Mucosa of gallbladder (tissue), 1 donor: Measurements from ENCODE around the gene XPNPEP1. TPM values are rescaled to one million over a fixed set of nuclear protein-coding genes. Genes with fewer than 3 reads are reported as not detected.
A peak's percentile ranks its signal among the peaks of the same experiment; 100 is the strongest.

Experiments used
- DNase-seq: peaks from one replicate; pipeline ENCODE4 v3.0.0-alpha.2; 2020; ENCODE audit warnings: low spot score
- total RNA-seq: library from RNA; stranded (reverse); gene quantifications from one replicate; pipeline ENCODE4 v1.2.1, GENCODE V29; 2021
- donor health status: DM: no; HTN: no; CAD: no.

The XPNPEP1 gene
- total RNA-seq: 86.4 TPM

DNA sequence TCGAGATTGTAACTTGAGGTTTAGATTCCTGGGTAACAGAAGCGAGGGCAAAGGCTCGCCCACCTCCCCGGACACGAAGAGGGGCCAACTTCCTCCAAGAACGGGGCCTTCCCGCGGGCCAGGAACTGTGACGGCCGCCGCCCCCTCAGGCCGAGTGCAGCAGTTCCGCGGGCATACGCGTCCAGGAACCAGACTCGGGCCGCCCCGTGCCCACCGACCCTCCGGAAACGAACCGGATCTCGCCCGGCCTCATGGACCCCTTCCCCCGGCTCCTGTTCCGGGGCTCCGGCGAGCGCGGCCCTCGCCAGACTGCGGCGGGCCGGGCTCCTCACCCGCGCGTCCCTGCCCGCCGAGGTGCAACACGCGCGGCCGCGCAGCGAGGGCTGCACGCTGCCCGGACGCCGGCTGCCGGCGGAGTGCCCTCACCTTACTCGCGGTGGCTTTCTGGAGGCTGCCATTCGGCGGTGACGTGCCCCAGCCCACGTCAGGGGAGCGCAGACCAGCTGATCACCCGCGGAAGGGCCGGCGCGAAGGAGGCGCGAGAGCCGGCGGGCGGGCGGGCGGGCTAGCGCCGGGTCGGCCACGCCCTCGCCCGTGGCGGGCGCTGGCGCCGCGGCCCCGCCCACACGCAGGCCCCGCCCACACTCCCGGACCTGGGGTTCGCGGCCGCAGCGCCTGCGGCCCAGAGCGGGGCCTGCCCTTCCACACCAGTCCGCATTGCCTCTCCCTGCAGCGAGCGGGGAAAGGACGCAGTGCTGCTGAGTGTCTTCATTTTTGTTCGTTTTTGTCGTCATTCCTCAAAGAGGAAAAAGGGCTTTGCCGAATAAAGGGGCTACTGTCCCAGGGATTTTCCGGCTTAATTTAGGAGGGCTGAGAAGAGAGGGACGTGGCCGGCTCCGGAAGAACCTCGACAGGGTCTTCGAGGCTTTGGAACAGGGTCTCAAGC is at the start of gene XPNPEP1:
XPNPEP1 (minus strand) TSS at position 536 of the 946 bp plus-strand sequence; CDS start at position 458, 78 bp downstream.
- peak; percentile 91 for DNase-seq

DNA sequence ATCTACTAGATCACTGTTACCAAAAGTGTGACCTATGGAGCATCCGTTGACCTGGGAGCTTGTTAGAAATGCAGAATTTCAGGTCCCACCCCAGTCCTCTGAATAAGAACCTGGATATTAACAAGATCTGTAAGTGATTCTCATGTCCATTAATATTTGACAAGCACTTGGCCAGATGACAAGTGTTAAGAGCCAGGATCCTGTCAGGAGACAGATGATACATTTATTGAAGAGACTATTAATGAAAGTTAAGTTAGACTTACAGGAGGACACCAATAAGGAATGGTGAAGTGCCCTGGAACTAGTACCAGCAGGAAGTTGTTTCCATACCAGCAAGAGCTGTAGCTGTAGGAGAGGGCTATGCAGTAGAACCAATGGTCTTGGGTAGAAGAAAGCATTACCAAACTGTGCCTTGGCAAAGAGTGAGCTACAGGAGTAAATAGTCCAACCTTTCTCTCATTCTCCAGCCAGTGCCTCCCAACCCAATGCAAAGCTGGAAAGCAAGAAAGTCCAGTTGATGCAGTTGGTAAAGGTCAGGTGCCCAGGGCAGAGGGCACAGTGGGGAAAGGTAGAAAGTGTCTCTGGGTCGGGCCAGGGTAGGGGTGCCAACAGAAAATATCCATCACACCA is 49.2 kb upstream of the XPNPEP1 start:
- DNase-seq: peak; percentile 31

DNA sequence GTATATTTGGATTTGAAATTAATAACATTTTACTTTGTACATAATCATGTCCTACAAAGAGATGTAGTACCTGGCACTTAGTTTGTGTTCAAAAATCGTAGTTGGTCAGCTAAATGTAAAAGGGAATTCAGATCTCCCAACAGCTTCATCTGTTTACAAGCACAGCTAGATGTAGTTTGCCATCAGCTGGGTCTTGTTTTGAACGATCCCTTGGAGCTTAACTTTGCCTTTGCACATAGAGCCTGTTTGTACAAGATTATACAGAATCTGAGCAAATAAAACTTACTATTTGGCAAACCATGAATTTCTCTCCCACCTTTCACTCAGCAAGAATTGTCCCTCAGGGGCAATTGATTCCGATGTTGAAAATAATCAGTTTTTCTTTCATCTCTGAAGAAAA is 48.3 kb upstream of the XPNPEP1 start:
- no peak for DNase-seq

DNA sequence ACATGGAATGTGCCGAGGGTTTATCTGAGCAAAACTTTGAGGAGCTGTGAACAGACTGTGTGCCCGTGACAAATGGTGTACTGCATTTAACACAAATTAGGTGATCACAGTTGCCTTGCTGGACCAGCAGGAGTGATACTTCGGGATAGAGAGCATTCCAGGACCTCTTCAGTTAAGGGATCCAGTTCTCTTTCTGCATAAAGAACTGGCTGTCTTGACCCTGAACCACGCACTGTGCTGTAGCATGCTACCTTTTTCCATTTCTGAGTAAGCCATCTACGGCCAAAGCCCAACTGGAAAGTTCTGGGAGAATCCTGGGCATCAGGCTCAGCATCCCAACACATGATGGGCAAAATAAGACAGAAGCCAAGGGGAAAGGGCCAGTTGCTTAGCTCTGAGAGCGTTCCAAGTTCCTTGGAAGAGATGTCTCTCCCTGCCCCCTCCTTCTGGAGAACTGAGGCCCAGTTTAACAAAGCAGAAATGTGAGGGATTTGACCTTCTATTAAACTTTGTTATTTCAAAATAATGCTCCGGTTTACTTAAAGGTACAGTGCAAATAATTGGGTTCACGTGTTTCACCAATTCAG is 46.5 kb upstream of the XPNPEP1 start:
- DNase-seq: no peak

DNA sequence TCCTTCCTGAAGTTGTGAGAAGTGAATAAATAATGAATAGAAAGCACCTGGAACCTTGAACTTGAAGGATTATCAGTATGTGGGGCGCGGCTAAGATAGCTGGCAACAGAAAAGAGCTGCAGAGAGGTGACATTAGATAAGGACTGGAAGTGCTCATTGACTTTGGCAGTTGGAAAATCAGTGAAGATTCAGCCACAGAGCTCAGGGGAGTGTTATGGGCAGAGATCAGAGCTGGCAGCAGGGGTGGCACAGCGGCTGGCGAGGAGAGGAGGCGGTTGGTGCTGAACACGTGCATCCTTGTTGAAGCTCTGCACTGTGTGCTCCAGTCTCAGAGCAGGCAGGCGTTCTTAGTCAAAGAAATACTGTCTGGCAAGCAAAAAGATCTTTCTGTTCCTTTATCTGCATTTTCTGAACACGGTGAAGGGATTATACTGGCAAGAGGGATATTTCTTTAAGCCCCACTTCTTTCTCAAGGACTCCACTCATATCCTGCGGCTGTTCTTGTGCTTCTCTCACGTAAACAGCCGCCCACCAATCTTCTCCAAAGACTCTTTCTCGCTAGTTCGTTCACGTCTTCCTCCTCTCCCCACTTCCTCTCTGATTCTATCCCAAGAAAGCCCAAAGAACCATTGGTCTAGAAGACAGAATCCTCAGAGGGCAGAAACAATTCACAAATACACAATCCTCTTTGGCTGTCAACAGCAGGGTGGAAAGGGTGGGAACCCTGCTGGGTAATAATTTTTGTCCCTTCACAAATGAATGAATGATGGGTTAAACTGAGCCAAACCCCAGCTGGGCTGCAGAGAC is 45.8 kb upstream of the XPNPEP1 start:
- DNase-seq: peak; percentile 76

DNA sequence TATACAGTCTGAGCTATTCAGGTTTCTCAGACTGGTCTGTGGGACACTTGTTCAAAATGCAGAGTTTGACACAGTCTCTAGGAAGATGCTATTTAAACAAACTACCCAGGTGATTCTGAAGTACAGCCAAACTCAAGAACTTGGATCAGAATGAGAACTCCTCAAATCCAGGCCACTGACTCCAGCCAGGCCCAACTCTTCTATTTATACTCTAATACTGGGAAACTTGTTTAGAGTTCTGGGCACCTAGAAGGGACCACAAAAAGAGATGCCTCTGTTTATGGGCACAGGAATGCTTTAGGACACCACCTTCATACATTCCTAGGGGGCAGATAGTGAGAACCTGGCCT is 44.4 kb upstream of the XPNPEP1 start:
- DNase-seq: no peak

DNA sequence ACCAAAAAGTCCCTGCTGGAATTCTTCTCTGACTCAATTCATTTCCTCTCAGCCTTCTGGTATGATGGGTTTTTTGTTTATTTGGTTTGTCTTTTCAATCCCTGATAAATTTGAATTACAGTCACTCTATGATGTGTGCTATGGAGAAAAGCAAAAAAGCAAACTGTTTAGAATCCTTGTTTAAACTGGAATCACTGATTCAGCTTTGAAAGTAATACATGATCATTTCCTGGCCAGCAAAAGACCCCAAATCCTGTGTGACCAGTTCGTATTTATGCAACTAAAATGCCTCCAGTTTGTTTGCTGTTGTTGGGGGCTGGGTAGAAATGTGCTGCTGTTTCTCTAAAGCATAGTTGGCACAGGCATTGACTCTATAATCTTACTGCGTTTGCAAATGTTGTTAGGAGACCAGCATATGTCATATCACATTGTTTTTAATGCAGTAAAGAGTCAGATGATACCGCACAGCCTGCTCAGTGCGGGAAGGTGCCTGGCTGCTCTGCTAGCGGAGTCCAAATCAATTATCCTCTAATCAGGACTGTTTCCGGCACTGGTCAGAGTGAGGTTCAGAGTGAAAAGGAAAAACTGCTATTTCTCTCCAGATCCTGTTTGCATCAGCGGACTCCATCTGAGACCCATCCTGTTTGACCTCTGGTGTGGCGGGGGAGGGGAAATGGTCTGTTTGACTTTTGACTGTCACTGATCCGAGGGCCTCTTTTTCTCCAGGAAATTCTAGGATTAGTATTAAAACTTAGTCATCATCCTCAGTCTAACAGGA is 43.8 kb upstream of the XPNPEP1 start:
- DNase-seq: no peak

DNA sequence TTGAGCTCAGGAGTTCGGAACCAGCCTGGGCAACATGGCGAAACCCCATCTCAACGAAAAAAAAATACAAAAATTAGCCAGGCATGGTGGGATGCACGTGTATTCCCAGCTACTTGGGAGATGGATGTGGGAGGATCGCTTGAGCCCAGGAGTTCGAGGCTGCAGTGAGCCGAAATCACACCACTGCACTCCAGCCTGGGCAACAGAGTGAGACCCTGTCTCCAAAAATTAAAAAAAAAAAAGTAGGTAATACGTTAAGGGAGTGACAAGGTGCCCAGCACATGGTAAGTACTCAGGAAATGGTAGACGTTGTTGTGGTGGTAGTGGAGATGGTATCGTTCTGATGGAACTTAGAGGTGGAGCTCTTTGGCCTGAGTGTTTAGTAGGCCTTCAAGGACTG is 41.0 kb upstream of the XPNPEP1 start:
- DNase-seq: no peak

DNA sequence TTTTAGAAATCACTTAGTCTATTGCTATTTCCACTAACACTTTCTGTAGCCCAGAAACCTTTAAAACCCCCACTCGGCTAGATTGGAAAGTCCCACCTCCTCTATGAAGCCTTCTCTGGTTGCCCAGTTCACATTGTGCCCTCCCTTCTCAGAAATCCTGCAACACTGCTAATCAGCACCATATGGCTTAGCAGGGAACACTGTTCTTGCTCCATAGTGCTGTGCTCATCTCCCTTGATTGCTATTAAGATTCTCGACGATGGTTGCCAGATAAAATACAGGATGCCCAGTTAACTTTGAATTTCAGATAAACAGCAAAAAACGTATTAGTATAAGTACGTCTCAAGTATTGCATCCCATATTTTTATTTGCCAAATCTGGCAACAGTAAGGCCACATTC is 40.1 kb upstream of the XPNPEP1 start:
- DNase-seq: no peak

DNA sequence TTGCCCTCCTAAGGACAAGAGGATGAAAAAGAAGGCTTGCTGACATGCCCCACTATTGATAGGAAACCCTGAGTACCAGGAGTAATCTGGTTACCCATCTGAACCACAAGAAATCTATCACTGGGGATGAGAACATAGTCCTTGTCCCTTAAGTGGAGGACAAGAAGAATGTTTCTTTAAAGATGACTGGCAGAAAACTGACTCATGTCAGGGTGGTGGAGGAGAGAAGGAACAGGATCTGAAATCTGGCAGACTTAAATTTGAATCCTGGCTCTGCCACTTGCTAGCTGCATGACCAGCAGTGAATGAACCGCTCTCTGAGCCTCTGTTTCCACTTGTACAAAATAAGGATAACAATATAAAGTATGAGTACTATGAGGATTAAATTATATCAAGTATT is 38.9 kb upstream of the XPNPEP1 start:
- DNase-seq: no peak

DNA sequence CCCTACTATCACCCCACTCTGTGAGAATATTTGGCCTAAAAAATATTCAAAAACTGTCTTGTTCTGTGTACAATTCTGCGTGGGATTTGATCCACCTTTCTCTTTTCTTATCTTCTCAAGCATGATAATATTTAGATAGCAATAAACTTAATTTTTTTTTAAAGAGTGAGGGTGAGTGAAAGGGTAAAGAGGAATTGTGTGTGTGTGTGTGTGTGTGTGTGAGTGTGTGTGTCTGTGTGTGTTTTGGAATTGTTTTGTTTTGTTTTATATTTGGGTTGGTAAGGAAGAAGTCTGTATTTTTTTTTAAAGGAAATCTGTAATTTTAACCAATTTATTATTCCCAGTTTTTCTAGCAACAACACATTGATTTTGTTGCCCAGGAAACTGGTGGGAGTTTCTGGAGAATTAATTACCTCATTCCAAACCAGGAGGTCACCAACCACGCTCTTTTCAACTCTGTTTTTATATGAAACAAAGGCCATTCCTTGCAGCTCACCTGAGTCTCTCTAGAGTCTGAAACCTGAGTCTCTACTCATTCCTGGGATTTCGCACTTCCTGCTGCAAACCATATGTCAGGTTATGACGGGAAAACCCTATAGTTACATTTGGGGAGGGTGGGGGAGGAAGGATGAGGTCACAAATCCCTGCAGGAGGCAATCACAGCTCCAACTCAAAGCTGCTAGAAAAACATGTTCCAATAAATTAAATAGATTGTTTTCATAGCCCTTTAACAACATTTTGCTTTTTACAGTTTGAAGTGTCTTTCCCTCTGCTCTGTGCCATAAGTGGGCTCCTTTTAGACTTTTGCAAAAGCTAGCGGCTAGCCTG is 38.1 kb upstream of the XPNPEP1 start:
- no peak for DNase-seq

DNA sequence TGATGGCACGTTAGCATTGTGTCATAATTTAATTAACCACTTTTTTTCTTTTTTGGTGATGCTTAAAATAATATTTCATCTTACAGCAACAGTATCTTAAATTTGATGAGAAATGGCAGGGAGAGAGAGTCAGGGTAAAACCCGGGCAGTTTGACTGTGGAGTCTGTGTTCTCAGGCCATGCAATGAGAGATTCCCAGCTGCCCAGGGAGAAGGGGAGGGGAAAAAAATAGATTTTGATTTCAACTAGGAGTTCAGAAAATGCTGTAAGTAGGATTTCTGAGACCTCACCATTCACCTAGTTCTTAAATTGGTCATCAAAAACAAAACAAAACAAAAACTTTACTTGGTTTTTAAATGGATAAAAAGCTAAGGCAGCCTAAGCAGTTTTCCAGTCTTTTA is 37.4 kb upstream of the XPNPEP1 start:
- no peak for DNase-seq

DNA sequence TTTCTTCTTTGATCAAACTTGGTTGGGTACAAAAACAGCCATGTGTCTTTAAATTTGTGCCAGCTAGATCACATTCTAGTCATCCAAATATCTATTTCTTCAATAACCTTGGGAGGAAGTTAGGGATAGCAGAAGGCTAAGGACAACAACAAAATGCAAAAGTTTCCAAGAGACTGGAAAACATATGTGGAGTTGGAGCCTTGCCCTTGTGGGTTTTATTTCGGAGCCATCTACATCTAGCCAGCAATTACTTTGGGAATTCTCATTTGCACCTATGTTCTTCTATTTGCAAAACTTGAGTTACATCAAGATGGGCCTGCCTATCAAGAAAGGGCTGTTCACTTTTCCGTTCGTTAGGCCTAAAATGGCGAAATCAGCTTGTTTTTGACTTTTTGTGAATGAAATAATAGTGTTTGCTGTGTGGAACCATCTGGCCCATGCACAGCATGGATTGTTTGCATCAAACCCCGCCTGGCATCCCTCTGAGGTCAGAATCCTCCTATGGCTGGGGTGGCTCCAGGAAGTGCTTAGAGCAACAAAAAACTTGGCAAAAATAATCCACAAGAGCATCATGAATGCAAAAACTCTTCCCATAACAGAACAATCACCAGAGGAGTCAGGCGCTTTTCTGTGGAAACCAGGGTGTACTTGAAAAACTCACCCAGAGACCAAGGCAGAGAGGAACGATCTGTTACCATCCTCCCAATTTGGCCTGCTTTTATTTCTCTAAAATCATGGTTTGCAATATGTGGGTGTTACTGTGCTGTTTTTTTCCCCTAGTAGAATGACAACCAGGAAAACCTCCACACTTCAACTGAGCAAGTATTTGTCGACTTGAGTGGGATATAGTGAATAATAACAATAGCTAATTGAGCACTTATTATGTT is 36.2 kb upstream of the XPNPEP1 start:
- no peak for DNase-seq

DNA sequence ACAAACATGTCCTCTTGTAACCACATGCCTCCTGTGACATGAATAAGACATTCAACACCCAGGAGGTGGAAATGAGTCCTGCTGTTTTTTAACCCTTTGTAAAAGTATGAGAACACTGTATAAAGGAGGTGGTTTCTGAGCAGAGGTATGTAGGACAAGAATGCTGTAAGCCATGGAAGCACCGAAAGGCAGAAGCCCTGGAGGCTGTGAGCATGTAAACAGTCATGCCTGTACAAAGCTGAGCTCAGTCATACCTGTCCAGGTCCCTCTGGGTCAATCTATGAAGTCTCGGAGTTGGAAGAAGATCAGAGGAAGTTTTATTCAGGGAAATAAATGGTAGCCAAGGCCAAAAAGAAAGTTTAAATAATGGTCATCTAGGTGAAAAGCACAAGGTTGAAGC is 34.7 kb upstream of the XPNPEP1 start:
- DNase-seq: no peak

DNA sequence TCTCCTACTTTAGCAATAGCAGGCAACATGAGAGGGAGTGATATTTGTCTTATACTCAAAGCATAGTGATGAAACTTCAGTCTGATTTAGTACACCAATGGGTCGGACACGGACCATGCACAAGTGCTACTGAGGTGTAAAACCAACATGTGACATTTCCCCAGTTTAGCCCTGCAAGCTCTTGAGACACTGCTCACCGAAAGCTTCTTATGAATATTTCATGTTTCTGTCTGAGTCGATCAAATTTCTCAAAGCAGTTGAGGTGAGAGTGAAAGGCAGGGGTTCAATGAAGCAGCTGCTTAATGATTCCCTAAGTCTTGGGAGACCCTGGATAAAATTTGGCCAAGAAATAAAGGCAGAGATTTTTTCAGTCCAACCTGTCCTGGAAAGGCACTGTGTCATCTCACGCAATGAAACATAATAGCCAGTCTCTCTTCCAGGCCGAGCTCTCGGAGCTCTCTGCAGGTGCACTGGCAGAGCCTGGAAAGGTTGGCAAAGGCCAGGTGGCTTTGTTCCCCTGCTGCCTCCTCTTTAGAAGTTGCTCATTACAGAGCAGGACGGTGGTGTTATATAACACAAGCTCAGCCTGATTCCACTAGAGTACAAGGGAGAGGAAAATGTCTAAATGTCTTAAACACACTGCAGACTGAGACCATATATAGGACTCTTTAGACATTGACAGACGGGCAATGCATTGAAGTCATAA is 33.9 kb upstream of the XPNPEP1 start:
- DNase-seq: no peak

DNA sequence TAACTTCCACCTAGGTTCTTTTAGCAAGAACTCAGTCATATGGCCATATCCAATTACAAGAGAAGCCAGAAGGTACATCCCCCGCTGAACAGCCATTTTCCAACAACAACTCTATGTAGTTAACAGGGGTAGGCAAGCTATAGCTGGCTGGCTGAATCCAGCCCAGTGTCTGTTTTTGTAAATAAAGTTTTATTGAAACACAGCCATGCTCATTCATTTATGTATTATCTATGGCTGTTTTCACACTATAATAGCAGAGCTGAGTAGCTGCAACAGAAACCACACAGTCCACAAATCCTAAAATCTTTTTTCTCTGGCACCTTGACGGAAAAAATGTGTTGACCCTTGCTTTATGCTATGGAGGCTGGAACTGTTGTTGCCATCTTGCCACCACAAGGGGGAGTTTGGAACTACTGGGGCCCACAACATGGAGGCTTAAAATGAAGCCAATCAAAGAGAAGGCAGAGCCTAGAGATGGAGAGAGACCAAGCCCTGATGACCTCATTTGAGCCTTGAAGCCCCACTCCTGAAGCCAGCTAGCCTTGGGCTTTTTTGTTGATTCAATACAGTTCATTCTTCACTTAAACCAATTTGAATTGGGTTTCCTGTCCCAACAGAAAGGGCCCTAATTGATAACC is 33.3 kb upstream of the XPNPEP1 start:
- no peak for DNase-seq

DNA sequence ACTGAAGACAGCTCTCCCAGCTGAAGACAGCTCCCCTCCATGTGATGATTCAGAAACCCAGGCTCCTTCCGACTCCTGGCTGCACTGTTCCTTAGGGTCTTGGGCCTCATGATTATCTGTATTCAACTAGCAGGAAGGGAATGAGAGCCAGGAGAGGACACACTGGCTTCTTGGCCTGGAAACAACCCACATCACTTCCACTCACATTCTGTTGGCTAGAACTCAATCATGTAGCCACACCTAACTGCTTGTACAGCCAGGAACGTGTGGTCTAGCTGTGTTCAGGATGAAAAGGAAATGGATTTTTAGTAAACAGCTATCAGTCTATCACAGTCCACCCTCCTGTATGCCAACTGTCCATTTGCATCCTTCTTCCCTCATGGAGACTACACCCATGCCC is 30.5 kb upstream of the XPNPEP1 start:
- no peak for DNase-seq

DNA sequence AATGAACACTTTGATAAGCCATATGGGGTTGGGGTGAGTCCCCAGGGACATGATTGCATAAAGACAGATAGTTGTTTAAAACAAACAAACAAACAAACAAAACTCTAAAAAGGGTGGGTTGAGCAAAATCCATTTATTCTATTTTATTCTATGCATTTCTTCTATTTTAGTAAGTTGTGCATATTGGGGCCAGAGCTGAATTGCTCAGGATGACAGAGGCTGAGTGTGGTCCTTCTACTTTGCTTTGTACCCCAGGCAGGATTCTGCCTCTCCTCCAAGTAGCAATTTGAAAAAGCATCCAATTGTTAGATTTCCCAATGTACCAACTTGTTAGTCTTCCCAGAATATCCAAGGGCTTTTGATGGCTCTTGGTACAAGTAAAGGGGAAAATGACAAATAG is 29.2 kb upstream of the XPNPEP1 start:
- DNase-seq: no peak
